ENCODE results near the gene PKDREJ.

GRCh38 chr22:46300491-46300890 lies 37.3 kb upstream of the PKDREJ start:
- TF ChIP-seq CTCF (conservative IDR thresholded peaks at IDR 0.05) (no peak), EZH2 (IDR thresholded peaks at IDR 0.05; ENCODE audit: low read depth) (no peak)
